GM12874 (cell line): ENCODE data around the gene STX8.

Source experiments
- CTCF ChIP-seq: IDR thresholded peaks from 2 replicates; pipeline ENCODE4 v1.5.1; 2011; ENCODE audit warnings: low read depth, mild to moderate bottlenecking, control low read depth, low read length, moderate library complexity; ENCODE audit not compliant: insufficient read depth

Gene STX8

GRCh38 chr17:9488556-9488955, 87.1 kb downstream of the STX8 start:
- no peak for TF ChIP-seq CTCF

- no peak for TF ChIP-seq CTCF
Observed at GRCh38 chr17:9487406-9487805, 88.2 kb downstream of the STX8 start.

GRCh38 chr17:9484789-9485188, 90.8 kb downstream of the STX8 start:
- TF ChIP-seq CTCF: no peak

- TF ChIP-seq CTCF: no peak
Observed at GRCh38 chr17:9479964-9480363, 95.7 kb downstream of the STX8 start.

- TF ChIP-seq CTCF: no peak
Observed at GRCh38 chr17:9478889-9479288, 96.7 kb downstream of the STX8 start.

GRCh38 chr17:9475101-9475658, 100.4 kb downstream of the STX8 start:
- no peak for TF ChIP-seq CTCF

GRCh38 chr17:9473711-9474110, 101.9 kb downstream of the STX8 start:
- no peak for TF ChIP-seq CTCF
